Lung (tissue), 12 donors: ENCODE measurements around the gene CPZ. TPM values are rescaled to one million over a fixed set of nuclear protein-coding genes. Genes with fewer than 3 reads are reported as not detected.
A peak's percentile ranks its signal among the peaks of the same experiment; 100 is the strongest.

Experiments used
- ATAC-seq: fragments of 200-7000 bp; cut with Tn5 transposase; one replicate; pipeline ENCODE4 v1.9.1; 2020; ENCODE audit warnings: moderate number of reproducible peaks; ENCODE audit not compliant: insufficient read depth, low FRiP score
- DNase-seq, 3 donors: peaks; one replicate each; pipeline ENCODE4 v3.0.0-alpha.2; 2013 to 2017
- H3K27ac ChIP-seq, 2 donors: one replicate each; pipeline ENCODE4 v1.5.1; 2013; ENCODE audit warnings: mild to moderate bottlenecking in 2 of 2, moderate library complexity in 2 of 2, control low read depth in 1 of 2, inconsistent platforms in 1 of 2, low read depth in 1 of 2, low read length in 1 of 2
- H3K27me3 ChIP-seq, 3 donors: one replicate each; pipeline ENCODE4 v1.5.1; 2013; ENCODE audit warnings: low read length in 2 of 3; ENCODE audit not compliant: control insufficient read depth in 3 of 3, insufficient read depth in 3 of 3
- H3K36me3 ChIP-seq, 4 donors: one replicate each; pipeline ENCODE4 v1.5.1; 2013; ENCODE audit warnings: low read length in 4 of 4, mild to moderate bottlenecking in 1 of 4, moderate library complexity in 1 of 4; ENCODE audit not compliant: control insufficient read depth in 4 of 4, insufficient read depth in 4 of 4
- H3K4me1 ChIP-seq, 5 donors: one replicate each; pipeline ENCODE4 v1.5.1; 2013; ENCODE audit warnings: low read length in 5 of 5, mild to moderate bottlenecking in 2 of 5, moderate library complexity in 1 of 5; ENCODE audit not compliant: control insufficient read depth in 5 of 5, insufficient read depth in 5 of 5
- H3K4me3 ChIP-seq: one replicate; pipeline ENCODE4 v1.5.1; 2013; ENCODE audit warnings: mild to moderate bottlenecking, control low read depth, moderate library complexity
- H3K9ac ChIP-seq, 2 donors: one replicate each; pipeline ENCODE4 v1.5.1; 2013; ENCODE audit warnings: low read length in 2 of 2, control low read depth in 1 of 2; ENCODE audit not compliant: insufficient read depth in 1 of 2
- H3K9me3 ChIP-seq, 4 donors: one replicate each; pipeline ENCODE4 v1.5.1; 2013; ENCODE audit warnings: low read length in 3 of 4, mild to moderate bottlenecking in 1 of 4, moderate library complexity in 1 of 4; ENCODE audit not compliant: control insufficient read depth in 4 of 4, insufficient read depth in 3 of 4
- WGBS, 2 donors: extraction: QIAGEN DNeasy Blood & Tissue Kit; methylation state at CpG; one replicate each; pipeline ENCODE4 v1.1.7; 2013; 5-methylcytosine and 5-hydroxymethylcytosine counted together
- polyA plus RNA-seq, 2 donors: library from polyadenylated mRNA; stranded (reverse); fragments of 200-250 nt; gene quantifications; one replicate each; pipeline ENCODE4 v1.2.1, GENCODE V29; 2013
- total RNA-seq, 2 donors: library from RNA; depleted of rRNA in 1 of 2; stranded (reverse); fragments of >200 nt in 1 of 2; gene quantifications; one replicate each; pipeline ENCODE4 v1.2.1, GENCODE V29; 2014 to 2021
- TF ChIP-seq, protein P1 (sequence below): IDR thresholded peaks from 2 replicates; pipeline ENCODE4 v1.5.1; 2012; ENCODE audit warnings: mild to moderate bottlenecking; ENCODE audit errors: control extremely low read depth, extremely low read depth
- donor health status: control.
- donor health status: control.
- donor health status: Bipolar disorder and iron deficiency.
- donor health status: healthy.
- donor health status: DM: yes; HTN: yes; CAD: no.

CPZ gene
- total and polyA plus RNA-seq, 4 donors = 1.4 to 5.5 (median 2.7) TPM

GRCh38 chr4:8547108-8547911 is 45.3 kb upstream of the CPZ start:
- H3K4me1 ChIP-seq = peaks cover 0 to 4% (median 0%) of the 10 kb centered on the region in 5 donors
- no peak overlapping the region for H3K9ac ChIP-seq
- H3K27ac ChIP-seq = no peak overlapping the region
- no peaks in the 10 kb centered on the region for H3K36me3 ChIP-seq
- no peak overlapping the region for H3K4me3 ChIP-seq
- ATAC-seq (no peak), DNase-seq (peak in 2 of 3 donors; percentile 13 to 26)
- TF ChIP-seq, protein P1, sequence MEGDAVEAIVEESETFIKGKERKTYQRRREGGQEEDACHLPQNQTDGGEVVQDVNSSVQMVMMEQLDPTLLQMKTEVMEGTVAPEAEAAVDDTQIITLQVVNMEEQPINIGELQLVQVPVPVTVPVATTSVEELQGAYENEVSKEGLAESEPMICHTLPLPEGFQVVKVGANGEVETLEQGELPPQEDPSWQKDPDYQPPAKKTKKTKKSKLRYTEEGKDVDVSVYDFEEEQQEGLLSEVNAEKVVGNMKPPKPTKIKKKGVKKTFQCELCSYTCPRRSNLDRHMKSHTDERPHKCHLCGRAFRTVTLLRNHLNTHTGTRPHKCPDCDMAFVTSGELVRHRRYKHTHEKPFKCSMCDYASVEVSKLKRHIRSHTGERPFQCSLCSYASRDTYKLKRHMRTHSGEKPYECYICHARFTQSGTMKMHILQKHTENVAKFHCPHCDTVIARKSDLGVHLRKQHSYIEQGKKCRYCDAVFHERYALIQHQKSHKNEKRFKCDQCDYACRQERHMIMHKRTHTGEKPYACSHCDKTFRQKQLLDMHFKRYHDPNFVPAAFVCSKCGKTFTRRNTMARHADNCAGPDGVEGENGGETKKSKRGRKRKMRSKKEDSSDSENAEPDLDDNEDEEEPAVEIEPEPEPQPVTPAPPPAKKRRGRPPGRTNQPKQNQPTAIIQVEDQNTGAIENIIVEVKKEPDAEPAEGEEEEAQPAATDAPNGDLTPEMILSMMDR = no peak
- no peaks in the 10 kb centered on the region for H3K9me3 ChIP-seq
- 59 to 61% methylated on average over 16 of the region's 16 CpGs for WGBS, 2 donors
- H3K27me3 ChIP-seq = no peaks in the 10 kb centered on the region

DNA sequence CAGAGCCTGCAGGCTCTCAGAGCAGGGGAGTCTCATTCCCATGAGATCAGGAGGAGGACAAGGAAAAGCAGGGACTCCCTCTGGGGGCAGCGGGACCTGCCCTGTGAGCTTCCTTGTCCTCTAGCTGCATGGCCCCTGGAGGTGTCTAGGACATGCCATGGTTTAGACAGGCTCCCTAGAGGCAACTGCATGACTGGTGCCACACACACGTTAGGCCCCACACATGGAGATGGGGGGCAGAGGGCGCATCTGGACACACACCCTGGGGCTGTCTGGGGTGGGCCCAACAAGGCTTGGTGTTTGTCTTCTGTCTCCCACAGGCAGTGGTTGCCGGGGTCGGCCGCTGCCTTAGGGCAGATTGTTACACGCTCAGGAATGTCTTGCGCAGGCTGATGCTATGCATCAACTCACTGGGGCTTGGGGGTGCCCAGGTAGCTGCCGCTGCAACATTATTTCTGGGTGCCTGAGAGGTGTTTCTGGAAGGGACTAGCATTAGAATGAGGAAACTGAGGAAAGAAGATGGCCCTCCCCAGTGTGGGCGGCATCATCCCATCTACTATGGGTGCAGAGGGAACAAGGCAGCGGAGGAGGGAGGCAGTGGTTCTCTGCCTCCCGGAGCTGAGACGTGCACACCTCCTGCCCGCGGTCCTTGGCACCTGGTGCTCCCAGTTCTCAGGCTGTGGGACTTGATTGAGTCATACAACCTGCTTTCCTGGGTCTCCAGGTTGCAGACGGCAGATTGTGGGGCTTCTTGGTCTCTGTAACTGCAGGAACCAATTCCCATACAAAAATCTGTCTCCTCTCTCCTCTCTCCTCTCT is 44.4 kb upstream of the CPZ start:
- no peak overlapping the region for H3K9ac ChIP-seq
- no peaks in the 10 kb centered on the region for H3K27me3 ChIP-seq
- WGBS, 2 donors = 94 to 95% methylated on average over 16 of the region's 16 CpGs
- H3K9me3 ChIP-seq = no peaks in the 10 kb centered on the region
- peaks cover 0 to 4% (median 0%) of the 10 kb centered on the region in 5 donors for H3K4me1 ChIP-seq
- H3K4me3 ChIP-seq = no peak overlapping the region
- no peak for ATAC-seq
- TF ChIP-seq, protein P1 = no peak
- DNase-seq = peak in 1 of 3 donors; percentile 4
- H3K27ac ChIP-seq = no peak overlapping the region
- H3K36me3 ChIP-seq = no peaks in the 10 kb centered on the region

- Histone ChIP-seq H3K9me3 (no peaks in the 10 kb centered on the region), H3K4me1 (peaks cover 0 to 4% (median 0%) of the 10 kb centered on the region in 5 donors), H3K36me3 (no peaks in the 10 kb centered on the region), H3K27me3 (no peaks in the 10 kb centered on the region), H3K4me3 (no peak overlapping the region), H3K9ac (no peak overlapping the region), H3K27ac (no peak overlapping the region)
- ATAC-seq (no peak), DNase-seq (peak in 1 of 3 donors; percentile 7)
- 76 to 85% methylated on average over 13 to 14 of the region's 14 CpGs for WGBS, 2 donors
- TF ChIP-seq, protein P1 = no peak
These were observed 43.7 kb upstream of the CPZ start for GRCh38 chr4:8548731-8549351.
